ENCODE data around the gene TUBGCP6. TPM values are rescaled to one million over a fixed set of nuclear protein-coding genes. Genes with fewer than 3 reads are reported as not detected.
A peak's percentile ranks its signal among the peaks of the same experiment; 100 is the strongest.
"Not testable (repeated sequence)": the region's sequence is repeated elsewhere in the genome, so short reads cannot be mapped to it uniquely, and the experiment has no call there.

TUBGCP6 gene
- polyA plus RNA-seq, 1 donor, result 38.5 TPM

DNA sequence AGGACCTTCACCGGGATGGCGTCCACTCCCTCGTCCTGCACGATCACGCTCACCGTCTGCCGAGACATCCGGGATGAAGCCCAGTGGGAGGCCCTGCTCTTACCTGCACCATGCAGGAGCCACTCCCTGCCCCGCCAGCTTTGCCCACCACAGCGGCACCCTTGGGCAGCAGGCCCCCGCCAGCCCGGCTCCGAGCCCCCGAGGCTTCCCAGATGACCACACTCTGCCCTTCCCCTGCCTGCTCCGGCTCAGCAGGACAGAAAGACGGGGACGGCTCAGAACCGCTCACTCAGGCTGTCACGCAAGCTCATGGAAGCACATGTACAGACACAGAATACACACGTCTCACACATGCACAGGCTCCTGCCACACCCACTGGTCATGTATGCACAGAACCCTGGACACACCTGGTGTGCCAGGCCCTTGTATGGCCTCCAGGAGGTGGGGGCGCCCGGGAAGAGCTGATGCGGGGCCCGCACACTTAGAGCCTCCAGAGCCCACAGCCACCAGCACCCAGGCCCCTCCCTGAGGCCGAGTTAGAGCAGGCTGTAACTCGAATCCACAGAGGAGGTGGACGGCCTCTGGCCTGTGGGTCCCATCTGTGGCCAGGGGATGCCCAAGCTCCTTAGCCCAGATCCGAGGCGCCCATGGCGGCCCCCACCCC lies 34.3 kb upstream of the TUBGCP6 start:
- H3K36me3 ChIP-seq (ENCODE audit: control insufficient read depth, insufficient read depth, low read length), result peaks cover 79% of the 10 kb centered on the region
- H3K4me3 ChIP-seq (ENCODE audit: low read length), result no peak overlapping the region
- no peaks in the 10 kb centered on the region for H3K27me3 ChIP-seq (ENCODE audit: control insufficient read depth, insufficient read depth, low read length)
- H3K4me1 ChIP-seq (ENCODE audit: control insufficient read depth, insufficient read depth, low read length), result peaks cover 14% of the 10 kb centered on the region
- no peak for DNase-seq
- H3K9me3 ChIP-seq (ENCODE audit: control insufficient read depth, low read depth, low read length), result peaks cover 30% of the 10 kb centered on the region
- H3K27ac ChIP-seq (ENCODE audit: low read length), result no peak overlapping the region
- WGBS (ENCODE audit: insufficient coverage, low lambda C conversion rate), result no CpG with 5 or more reads among the region's 30 CpGs

DNA sequence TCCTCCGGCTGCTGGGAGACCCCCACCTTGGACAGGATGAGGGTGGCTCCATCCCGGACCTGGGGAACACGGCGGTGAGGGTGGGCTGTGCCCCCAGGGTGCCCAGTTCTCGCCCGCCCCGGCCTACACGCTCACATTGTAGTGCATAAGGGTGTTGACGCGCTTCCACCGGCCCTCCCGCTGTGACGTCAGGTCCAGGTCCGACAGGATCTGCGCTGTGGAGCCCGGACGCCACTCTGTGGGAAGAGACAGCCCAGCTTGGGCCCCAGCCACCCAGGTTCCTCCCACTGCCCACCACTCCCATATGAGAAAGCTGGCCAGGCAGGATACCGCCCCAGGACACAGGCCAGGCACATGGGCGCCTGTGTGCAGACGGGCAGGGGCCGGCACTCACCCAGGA lies 33.6 kb upstream of the TUBGCP6 start:
- no peak for DNase-seq
- peaks cover 14% of the 10 kb centered on the region for H3K4me1 ChIP-seq (ENCODE audit: control insufficient read depth, insufficient read depth, low read length)
- no peaks in the 10 kb centered on the region for H3K27me3 ChIP-seq (ENCODE audit: control insufficient read depth, insufficient read depth, low read length)
- H3K27ac ChIP-seq (ENCODE audit: low read length), result no peak overlapping the region
- H3K4me3 ChIP-seq (ENCODE audit: low read length), result no peak overlapping the region
- WGBS (ENCODE audit: insufficient coverage, low lambda C conversion rate), result no CpG with 5 or more reads among the region's 21 CpGs
- peaks cover 30% of the 10 kb centered on the region for H3K9me3 ChIP-seq (ENCODE audit: control insufficient read depth, low read depth, low read length)
- H3K36me3 ChIP-seq (ENCODE audit: control insufficient read depth, insufficient read depth, low read length), result peaks cover 75% of the 10 kb centered on the region

DNA sequence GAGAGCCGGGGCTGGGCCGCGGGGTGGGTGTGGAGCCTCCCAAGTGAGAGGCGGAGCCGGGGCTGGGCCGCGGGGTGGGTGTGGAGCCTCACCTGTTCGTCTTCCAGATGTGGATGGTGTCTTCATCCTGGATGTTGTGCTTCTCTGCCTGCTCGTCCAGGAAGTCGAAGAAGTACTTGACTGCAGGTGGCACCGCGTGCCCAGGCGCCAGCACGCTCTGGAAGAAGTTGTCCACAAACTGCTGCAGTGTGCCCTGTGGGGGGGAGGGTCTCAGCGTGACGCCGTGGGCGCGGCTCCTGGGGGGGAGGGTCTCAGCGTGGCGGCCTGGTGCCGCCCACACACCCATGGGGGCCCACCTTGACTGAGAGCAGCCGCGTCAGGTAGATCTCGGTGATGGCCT lies 32.9 kb upstream of the TUBGCP6 start:
- Histone ChIP-seq H3K4me3 (ENCODE audit: low read length) (no peak overlapping the region), H3K27me3 (ENCODE audit: control insufficient read depth, insufficient read depth, low read length) (no peaks in the 10 kb centered on the region), H3K9me3 (ENCODE audit: control insufficient read depth, low read depth, low read length) (peaks cover 26% of the 10 kb centered on the region), H3K36me3 (ENCODE audit: control insufficient read depth, insufficient read depth, low read length) (peaks cover 69% of the 10 kb centered on the region), H3K4me1 (ENCODE audit: control insufficient read depth, insufficient read depth, low read length) (peaks cover 11% of the 10 kb centered on the region), H3K27ac (ENCODE audit: low read length) (no peak overlapping the region)
- WGBS (ENCODE audit: insufficient coverage, low lambda C conversion rate), result no CpG with 5 or more reads among the region's 25 CpGs
- DNase-seq, result no peak

DNA sequence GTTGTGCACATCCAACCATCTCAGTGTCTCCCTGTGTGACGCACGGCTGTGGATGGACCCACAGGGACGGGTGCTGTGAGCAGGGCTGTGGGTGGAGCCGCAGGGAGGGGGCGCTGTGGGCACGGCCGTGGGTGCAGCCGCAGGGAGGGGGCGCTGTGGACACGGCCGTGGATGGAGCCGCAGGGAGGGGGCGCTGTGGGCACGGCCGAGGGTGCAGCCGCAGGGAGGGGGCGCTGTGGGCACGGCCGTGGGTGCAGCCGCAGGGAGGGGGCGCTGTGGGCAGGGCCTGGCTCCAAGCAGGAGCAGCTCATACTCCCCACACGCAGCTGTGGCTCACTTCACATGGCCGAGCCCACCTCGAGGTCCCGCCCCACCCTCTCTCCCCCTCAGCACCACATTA lies 31.3 kb upstream of the TUBGCP6 start:
- 82% methylated on average over 3 of the region's 25 CpGs for WGBS (ENCODE audit: insufficient coverage, low lambda C conversion rate)

GRCh38 chr22:50275181-50276055 lies 30.6 kb upstream of the TUBGCP6 start:
- H3K9me3 ChIP-seq (ENCODE audit: control insufficient read depth, low read depth, low read length), result peaks cover 18% of the 10 kb centered on the region
- WGBS (ENCODE audit: insufficient coverage, low lambda C conversion rate), result no CpG with 5 or more reads among the region's 43 CpGs
- H3K27me3 ChIP-seq (ENCODE audit: control insufficient read depth, insufficient read depth, low read length), result peaks cover 15% of the 10 kb centered on the region
- DNase-seq, result no peak
- H3K4me1 ChIP-seq (ENCODE audit: control insufficient read depth, insufficient read depth, low read length), result peaks cover 14% of the 10 kb centered on the region
- no peak overlapping the region for H3K27ac ChIP-seq (ENCODE audit: low read length)
- H3K36me3 ChIP-seq (ENCODE audit: control insufficient read depth, insufficient read depth, low read length), result peaks cover 48% of the 10 kb centered on the region
- H3K4me3 ChIP-seq (ENCODE audit: low read length), result no peak overlapping the region

More for the DNA sequence above, 31.3 kb upstream of the TUBGCP6 start:
- peaks cover 7% of the 10 kb centered on the region for H3K27me3 ChIP-seq (ENCODE audit: control insufficient read depth, insufficient read depth, low read length)
- no peak for DNase-seq
- peaks cover 22% of the 10 kb centered on the region for H3K9me3 ChIP-seq (ENCODE audit: control insufficient read depth, low read depth, low read length)
- H3K27ac ChIP-seq (ENCODE audit: low read length), result no peak overlapping the region
- H3K4me1 ChIP-seq (ENCODE audit: control insufficient read depth, insufficient read depth, low read length), result peaks cover 7% of the 10 kb centered on the region
- H3K4me3 ChIP-seq (ENCODE audit: low read length), result no peak overlapping the region
- H3K36me3 ChIP-seq (ENCODE audit: control insufficient read depth, insufficient read depth, low read length), result peaks cover 54% of the 10 kb centered on the region

GRCh38 chr22:50274771-50275170 lies 29.9 kb upstream of the TUBGCP6 start:
- Histone ChIP-seq H3K4me1 (ENCODE audit: control insufficient read depth, insufficient read depth, low read length) (peaks cover 16% of the 10 kb centered on the region), H3K27me3 (ENCODE audit: control insufficient read depth, insufficient read depth, low read length) (peaks cover 16% of the 10 kb centered on the region), H3K27ac (ENCODE audit: low read length) (no peak overlapping the region), H3K4me3 (ENCODE audit: low read length) (no peak overlapping the region), H3K36me3 (ENCODE audit: control insufficient read depth, insufficient read depth, low read length) (peaks cover 44% of the 10 kb centered on the region), H3K9me3 (ENCODE audit: control insufficient read depth, low read depth, low read length) (peaks cover 18% of the 10 kb centered on the region)
- no peak for DNase-seq
- WGBS (ENCODE audit: insufficient coverage, low lambda C conversion rate), result 80% methylated on average over 1 of the region's 7 CpGs

- Histone ChIP-seq H3K4me3 (ENCODE audit: low read length) (no peak overlapping the region), H3K9me3 (ENCODE audit: control insufficient read depth, low read depth, low read length) (peaks cover 18% of the 10 kb centered on the region), H3K27ac (ENCODE audit: low read length) (no peak overlapping the region), H3K27me3 (ENCODE audit: control insufficient read depth, insufficient read depth, low read length) (peaks cover 21% of the 10 kb centered on the region), H3K36me3 (ENCODE audit: control insufficient read depth, insufficient read depth, low read length) (peaks cover 39% of the 10 kb centered on the region), H3K4me1 (ENCODE audit: control insufficient read depth, insufficient read depth, low read length) (peaks cover 20% of the 10 kb centered on the region)
- no CpG with 5 or more reads among the region's 7 CpGs for WGBS (ENCODE audit: insufficient coverage, low lambda C conversion rate)
- DNase-seq, result peak in 1 of 2 donors; percentile 46
Measured at GRCh38 chr22:50274311-50274710, 29.5 kb upstream of the TUBGCP6 start.

DNA sequence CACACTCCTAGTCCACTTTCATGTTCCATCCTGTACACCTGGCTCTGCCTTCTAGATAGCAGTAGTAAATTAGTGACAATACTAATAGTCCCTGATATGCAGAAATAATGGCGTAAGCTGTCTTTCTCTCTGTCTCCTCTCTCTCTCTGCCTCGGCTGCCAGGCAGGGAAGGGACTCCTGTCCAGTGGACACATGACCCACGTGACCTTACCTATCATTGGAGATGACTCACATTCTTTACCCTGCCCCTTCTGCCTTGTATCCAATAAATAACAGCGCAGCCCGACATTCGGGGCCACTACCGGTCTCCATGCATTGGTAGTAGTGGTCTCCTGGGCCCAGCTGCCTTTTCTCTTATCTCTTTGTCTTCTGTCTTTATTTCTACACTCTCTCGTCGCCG lies 29.0 kb upstream of the TUBGCP6 start:
- not testable (repeated sequence) for DNase-seq; H3K27ac ChIP-seq (ENCODE audit: low read length); H3K4me3 ChIP-seq (ENCODE audit: low read length)
- peaks cover 26% of the 10 kb centered on the region for H3K27me3 ChIP-seq (ENCODE audit: control insufficient read depth, insufficient read depth, low read length)
- peaks cover 20% of the 10 kb centered on the region for H3K4me1 ChIP-seq (ENCODE audit: control insufficient read depth, insufficient read depth, low read length)
- peaks cover 15% of the 10 kb centered on the region for H3K9me3 ChIP-seq (ENCODE audit: control insufficient read depth, low read depth, low read length)
- peaks cover 34% of the 10 kb centered on the region for H3K36me3 ChIP-seq (ENCODE audit: control insufficient read depth, insufficient read depth, low read length)
- 100% methylated on average over 3 of the region's 10 CpGs for whole genome bisulfite sequencing (ENCODE audit: insufficient coverage, low lambda C conversion rate)

GRCh38 chr22:50273352-50273751 lies 28.5 kb upstream of the TUBGCP6 start:
- H3K36me3 ChIP-seq (ENCODE audit: control insufficient read depth, insufficient read depth, low read length), result peaks cover 30% of the 10 kb centered on the region
- not testable (repeated sequence) for H3K4me3 ChIP-seq (ENCODE audit: low read length); H3K27ac ChIP-seq (ENCODE audit: low read length); DNase-seq
- H3K4me1 ChIP-seq (ENCODE audit: control insufficient read depth, insufficient read depth, low read length), result peaks cover 20% of the 10 kb centered on the region
- WGBS (ENCODE audit: insufficient coverage, low lambda C conversion rate), result no CpG with 5 or more reads among the region's 11 CpGs
- peaks cover 12% of the 10 kb centered on the region for H3K9me3 ChIP-seq (ENCODE audit: control insufficient read depth, low read depth, low read length)
- peaks cover 30% of the 10 kb centered on the region for H3K27me3 ChIP-seq (ENCODE audit: control insufficient read depth, insufficient read depth, low read length)

GRCh38 chr22:50272044-50272802 lies 27.4 kb upstream of the TUBGCP6 start:
- Histone ChIP-seq H3K4me1 (ENCODE audit: control insufficient read depth, insufficient read depth, low read length) (peaks cover 22% of the 10 kb centered on the region), H3K27me3 (ENCODE audit: control insufficient read depth, insufficient read depth, low read length) (peaks cover 38% of the 10 kb centered on the region), H3K36me3 (ENCODE audit: control insufficient read depth, insufficient read depth, low read length) (peaks cover 19% of the 10 kb centered on the region), H3K9me3 (ENCODE audit: control insufficient read depth, low read depth, low read length) (peaks cover 8% of the 10 kb centered on the region), H3K27ac (ENCODE audit: low read length) (no peak overlapping the region), H3K4me3 (ENCODE audit: low read length) (no peak overlapping the region)
- no CpG with 5 or more reads among the region's 26 CpGs for whole genome bisulfite sequencing (ENCODE audit: insufficient coverage, low lambda C conversion rate)
- no peak for DNase-seq
